MM.1S (cell line): ENCODE data around the gene SP4.

Experiments
- EZH2 ChIP-seq: fragments of 300-600 bp; sonication (generic); optimal IDR thresholded peaks from 2 replicates; pipeline ENCODE3; 2017; ENCODE audit warnings: low read depth, mild to moderate bottlenecking, antibody characterized with exemption, low read length, mixed read lengths
- EZH2phosphoT487 ChIP-seq: fragments of 300-600 bp; sonication (generic); IDR thresholded peaks from 2 replicates; pipeline ENCODE4 v1.6.1; 2018; ENCODE audit warnings: antibody characterized with exemption, low read length
- TF ChIP-seq, protein P1 (sequence below): fragments of 300-600 bp; sonication (generic); IDR thresholded peaks from 2 replicates; pipeline ENCODE4 v1.5.1; 2016; ENCODE audit warnings: antibody characterized with exemption, low read length, mixed read lengths

GRCh38 chr7:21524680-21525079 lies 96.8 kb downstream of the SP4 start:
- TF ChIP-seq, protein P1, sequence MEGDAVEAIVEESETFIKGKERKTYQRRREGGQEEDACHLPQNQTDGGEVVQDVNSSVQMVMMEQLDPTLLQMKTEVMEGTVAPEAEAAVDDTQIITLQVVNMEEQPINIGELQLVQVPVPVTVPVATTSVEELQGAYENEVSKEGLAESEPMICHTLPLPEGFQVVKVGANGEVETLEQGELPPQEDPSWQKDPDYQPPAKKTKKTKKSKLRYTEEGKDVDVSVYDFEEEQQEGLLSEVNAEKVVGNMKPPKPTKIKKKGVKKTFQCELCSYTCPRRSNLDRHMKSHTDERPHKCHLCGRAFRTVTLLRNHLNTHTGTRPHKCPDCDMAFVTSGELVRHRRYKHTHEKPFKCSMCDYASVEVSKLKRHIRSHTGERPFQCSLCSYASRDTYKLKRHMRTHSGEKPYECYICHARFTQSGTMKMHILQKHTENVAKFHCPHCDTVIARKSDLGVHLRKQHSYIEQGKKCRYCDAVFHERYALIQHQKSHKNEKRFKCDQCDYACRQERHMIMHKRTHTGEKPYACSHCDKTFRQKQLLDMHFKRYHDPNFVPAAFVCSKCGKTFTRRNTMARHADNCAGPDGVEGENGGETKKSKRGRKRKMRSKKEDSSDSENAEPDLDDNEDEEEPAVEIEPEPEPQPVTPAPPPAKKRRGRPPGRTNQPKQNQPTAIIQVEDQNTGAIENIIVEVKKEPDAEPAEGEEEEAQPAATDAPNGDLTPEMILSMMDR, result no peak
- TF ChIP-seq EZH2 (no peak), EZH2phosphoT487 (no peak)
